Esophagus (tissue), 2 donors: ENCODE measurements around the gene SRP68. TPM values are rescaled to one million over a fixed set of nuclear protein-coding genes. Genes with fewer than 3 reads are reported as not detected.
"Not testable (repeated sequence)": the region's sequence is repeated elsewhere in the genome, so short reads cannot be mapped to it uniquely, and the experiment has no call there.

Experiments
- H3K27ac ChIP-seq, 2 donors: one replicate each; pipeline ENCODE4 v1.5.1; 2013; ENCODE audit warnings: low read depth in 2 of 2, mild to moderate bottlenecking in 2 of 2, inconsistent platforms in 1 of 2, low read length in 1 of 2, moderate library complexity in 1 of 2
- H3K27me3 ChIP-seq, 2 donors: one replicate each; pipeline ENCODE4 v1.6.1; 2013; ENCODE audit warnings: low read length in 2 of 2, control low read depth in 1 of 2, mild to moderate bottlenecking in 1 of 2; ENCODE audit not compliant: insufficient read depth in 2 of 2, control insufficient read depth in 1 of 2
- H3K36me3 ChIP-seq, 2 donors: one replicate each; pipeline ENCODE4 v1.6.1; 2013; ENCODE audit warnings: low read length in 1 of 2; ENCODE audit not compliant: control insufficient read depth in 2 of 2, insufficient read depth in 2 of 2
- H3K4me1 ChIP-seq, 2 donors: one replicate each; pipeline ENCODE4 v1.6.1; 2013; ENCODE audit warnings: low read length in 1 of 2; ENCODE audit not compliant: control insufficient read depth in 2 of 2, insufficient read depth in 2 of 2
- H3K4me3 ChIP-seq, 2 donors: one replicate each; pipeline ENCODE4 v1.5.1; 2013; ENCODE audit warnings: low read length in 2 of 2, mild to moderate bottlenecking in 2 of 2, low read depth in 1 of 2, moderate library complexity in 1 of 2
- H3K9me3 ChIP-seq, 2 donors: one replicate each; pipeline ENCODE4 v1.6.1; 2013; ENCODE audit warnings: mild to moderate bottlenecking in 2 of 2, low read depth in 1 of 2, low read length in 1 of 2, moderate library complexity in 1 of 2; ENCODE audit not compliant: control insufficient read depth in 2 of 2, insufficient read depth in 1 of 2
- WGBS, 2 donors: extraction: QIAGEN DNeasy Blood & Tissue Kit; methylation state at CpG; one replicate each; pipeline ENCODE4 v1.1.7; 2013; 5-methylcytosine and 5-hydroxymethylcytosine counted together
- polyA plus RNA-seq, 2 donors: library from polyadenylated mRNA; stranded (reverse); fragments of 200-250 nt; gene quantifications; one replicate each; pipeline ENCODE4 v1.2.3, GENCODE V29; 2013
- donor health status: healthy with polysubstance abuse.
- donor health status: Bipolar disorder and iron deficiency.

The SRP68 gene
- polyA plus RNA-seq, 2 donors: 34.3 to 57.9 TPM

DNA sequence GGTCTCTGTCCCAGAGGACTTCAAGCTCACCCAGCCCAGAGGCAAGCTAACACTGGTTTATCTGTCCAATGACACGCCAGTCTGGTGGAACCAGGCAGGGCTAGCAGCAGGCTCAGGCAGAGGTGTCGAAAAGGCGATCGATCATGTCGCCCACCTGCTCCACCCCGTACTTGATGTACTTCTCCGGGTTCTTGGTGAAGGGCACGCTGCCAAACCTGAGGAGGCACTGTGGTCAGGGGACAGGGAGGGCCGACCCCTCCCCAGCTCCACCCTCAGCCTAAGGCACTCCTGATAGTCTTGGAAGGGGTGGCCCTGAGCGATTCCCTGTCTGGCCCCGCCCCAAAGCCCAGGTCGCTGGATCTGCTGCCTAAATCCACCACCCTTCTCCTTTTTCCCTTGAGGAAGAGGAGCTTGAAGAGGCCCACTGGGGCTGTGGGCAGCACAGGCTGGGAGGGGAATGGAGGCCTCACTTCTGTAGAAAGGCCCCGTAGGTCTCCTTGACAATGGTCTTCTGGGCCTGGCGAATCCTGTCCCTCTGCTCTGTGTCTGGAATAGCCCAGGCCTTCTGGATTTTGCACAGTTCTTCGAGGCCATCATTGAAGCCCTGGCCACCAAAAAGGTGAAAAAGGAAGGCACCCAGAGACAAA is 11.3 kb upstream of the SRP68 start:
- WGBS, 2 donors: 79 to 81% methylated on average over 15 of the region's 15 CpGs
- Histone ChIP-seq H3K27ac (no peak overlapping the region), H3K4me1 (peaks cover 0 to 7% of the 10 kb centered on the region in 2 donors), H3K36me3 (peaks cover 36 to 56% of the 10 kb centered on the region in 2 donors), H3K4me3 (no peak overlapping the region), H3K27me3 (peaks cover 0 to 6% of the 10 kb centered on the region in 2 donors), H3K9me3 (peaks cover 0 to 3% of the 10 kb centered on the region in 2 donors)

DNA sequence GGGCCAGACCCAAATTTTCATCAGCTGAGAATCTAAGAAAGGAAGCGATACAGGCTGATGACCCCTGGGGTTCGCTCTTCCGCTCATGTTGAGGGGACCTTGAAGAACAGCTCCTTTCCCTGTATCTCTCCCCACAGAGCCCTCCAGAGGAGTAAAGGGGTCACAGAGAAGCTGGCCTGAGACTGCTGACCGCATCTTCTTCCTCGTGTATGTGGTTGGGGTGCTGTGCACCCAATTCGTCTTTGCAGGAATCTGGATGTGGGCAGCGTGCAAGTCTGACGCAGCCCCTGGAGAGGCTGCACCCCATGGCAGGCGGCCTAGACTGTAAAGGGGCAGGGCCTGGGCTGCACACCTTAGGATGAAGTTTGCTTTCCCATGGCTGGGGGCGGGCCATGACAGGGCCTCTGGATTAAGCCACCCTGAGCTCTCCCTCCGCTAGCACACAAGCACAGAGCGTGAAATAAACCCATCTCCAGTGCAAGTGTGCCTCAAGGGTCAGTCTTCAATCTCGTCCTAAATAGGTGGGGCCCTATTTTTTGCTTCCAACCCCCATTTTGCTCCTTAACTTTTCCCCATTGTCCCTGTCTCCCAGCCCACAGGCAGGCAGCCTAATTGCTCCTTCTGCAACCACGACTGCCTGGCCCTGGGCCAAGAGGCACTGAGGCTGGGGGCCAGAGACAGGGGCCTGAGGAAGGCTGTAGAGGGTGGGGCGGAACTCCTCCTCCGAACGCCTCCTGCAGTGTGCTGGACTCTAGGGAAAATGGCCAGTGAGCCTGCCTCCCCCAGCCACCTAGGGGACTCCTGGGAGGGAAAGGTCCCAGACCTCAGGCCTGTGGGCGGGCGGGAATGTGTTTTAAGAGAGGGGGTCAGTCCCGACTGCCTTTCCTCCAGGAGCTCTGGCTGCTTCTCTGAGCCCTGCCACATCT is 10.3 kb upstream of the SRP68 start:
- Histone ChIP-seq H3K9me3 (peaks cover 0 to 3% of the 10 kb centered on the region in 2 donors), H3K36me3 (peaks cover 29 to 46% of the 10 kb centered on the region in 2 donors), H3K4me1 (peaks cover 0 to 7% of the 10 kb centered on the region in 2 donors), H3K27ac (no peak overlapping the region), H3K4me3 (no peak overlapping the region), H3K27me3 (peaks cover 0 to 6% of the 10 kb centered on the region in 2 donors)
- WGBS, 2 donors: 79 to 82% methylated on average over 20 of the region's 20 CpGs

DNA sequence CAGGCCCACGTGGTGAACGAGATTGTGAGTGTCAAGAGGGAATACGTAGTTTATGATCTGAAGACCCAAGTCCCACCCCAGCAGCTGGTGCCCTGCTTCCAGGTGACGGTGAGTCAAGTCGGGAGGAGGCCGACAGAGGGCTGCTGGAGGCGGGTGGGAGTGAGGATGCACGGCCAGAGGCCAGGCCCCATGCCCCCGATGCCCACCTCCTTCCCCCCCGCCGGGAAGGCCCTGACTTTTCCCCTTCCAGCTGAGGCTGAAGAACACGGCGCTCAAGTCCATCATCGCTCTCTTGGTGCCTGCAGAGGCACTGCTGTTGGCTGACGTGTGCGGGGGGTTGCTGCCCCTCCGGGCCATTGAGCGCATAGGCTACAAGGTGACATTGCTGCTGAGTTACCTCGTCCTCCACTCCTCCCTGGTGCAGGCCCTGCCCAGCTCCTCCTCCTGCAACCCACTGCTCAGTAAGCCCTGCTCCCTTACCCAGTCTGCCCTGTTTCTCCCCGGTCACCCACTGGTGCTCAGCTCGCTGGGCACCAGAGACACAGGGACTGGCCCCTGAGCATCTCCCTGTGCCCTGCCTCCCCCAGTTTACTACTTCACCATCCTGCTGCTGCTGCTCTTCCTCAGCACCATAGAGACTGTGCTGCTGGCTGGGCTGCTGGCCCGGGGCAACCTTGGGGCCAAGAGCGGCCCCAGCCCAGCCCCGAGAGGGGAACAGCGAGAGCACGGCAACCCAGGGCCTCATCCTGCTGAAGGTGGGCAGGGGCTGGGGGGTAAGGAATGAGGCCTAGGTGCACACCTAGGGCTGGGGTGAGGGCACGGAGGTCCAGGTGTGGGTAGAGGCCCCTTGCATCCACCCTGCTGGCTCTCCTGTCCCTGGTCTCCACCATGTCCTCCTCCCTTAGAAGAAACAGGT is 9.2 kb upstream of the SRP68 start:
- Histone ChIP-seq H3K27ac (no peak overlapping the region), H3K36me3 (peaks cover 24 to 39% of the 10 kb centered on the region in 2 donors), H3K27me3 (peaks cover 0 to 13% of the 10 kb centered on the region in 2 donors), H3K4me3 (no peak overlapping the region), H3K9me3 (peaks cover 0 to 3% of the 10 kb centered on the region in 2 donors), H3K4me1 (peaks cover 1 to 16% of the 10 kb centered on the region in 2 donors)
- 72 to 73% methylated on average over 27 of the region's 27 CpGs for WGBS, 2 donors

DNA sequence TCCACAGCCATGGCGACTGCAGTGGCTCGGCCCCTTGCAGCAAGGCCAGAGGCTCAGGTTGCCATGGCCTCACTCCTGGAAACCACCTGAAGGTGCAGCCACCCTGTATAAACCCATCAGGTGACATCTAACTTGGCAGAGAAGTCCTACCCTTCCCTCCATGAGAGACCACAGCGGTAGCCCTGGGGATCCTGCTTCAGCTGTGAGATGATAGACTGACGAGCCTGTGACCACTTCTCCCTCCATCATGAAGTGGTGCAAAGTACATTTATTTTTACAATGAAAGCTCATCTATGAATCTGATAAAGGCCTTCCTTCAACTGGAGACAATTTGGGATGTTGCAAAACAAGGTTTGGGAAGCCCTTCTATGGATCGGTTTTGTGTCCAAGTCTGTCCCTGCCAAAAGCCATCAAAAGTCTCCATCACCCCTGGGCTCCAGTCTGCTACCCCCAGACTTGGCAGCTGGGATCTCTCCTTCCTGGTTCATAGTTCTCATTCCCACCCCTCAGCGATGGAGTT is 8.5 kb upstream of the SRP68 start:
- Histone ChIP-seq H3K27ac (no peak overlapping the region), H3K4me3 (no peak overlapping the region), H3K9me3 (peaks cover 0 to 3% of the 10 kb centered on the region in 2 donors), H3K27me3 (peaks cover 0 to 18% of the 10 kb centered on the region in 2 donors), H3K36me3 (peaks cover 17 to 35% of the 10 kb centered on the region in 2 donors), H3K4me1 (peaks cover 8 to 23% of the 10 kb centered on the region in 2 donors)
- 47 to 48% methylated on average over 6 of the region's 6 CpGs for WGBS, 2 donors

DNA sequence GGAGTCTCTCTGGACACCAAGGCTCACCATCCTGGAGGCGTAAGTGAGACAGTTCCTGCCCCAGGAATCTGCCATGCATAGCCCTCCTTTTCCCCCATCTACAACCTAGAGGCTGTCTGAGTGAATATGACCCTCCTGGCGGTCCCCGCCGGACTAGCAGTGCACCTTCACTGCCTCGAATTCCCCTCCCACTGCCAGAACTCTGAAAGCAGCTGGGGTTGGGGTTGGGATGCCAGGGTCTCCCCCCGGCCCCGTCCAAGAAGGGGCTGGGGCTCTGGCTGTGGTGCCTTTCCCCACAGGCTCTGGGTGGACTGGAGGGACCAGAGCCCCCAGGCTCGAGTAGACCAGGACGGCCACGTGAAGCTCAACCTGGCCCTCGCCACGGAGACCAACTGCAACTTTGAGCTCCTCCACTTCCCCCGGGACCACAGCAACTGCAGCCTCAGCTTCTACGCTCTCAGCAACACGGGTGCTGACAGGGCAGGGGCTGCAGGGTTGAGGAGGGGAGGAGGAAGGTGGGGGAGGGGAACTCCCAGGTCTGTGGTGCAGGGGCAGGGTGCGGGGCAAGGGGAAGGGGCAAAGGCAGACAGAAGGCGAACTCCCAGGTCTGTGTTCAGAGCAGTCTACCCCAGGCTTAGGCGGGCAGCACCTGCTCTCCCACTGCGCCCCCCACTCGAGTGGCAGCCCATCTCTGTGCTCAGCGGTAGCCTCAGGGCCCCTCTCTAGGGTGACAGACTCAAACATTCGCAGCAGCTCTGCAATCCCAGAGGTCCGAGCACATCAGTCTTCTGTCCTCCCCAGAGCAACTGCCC is 7.8 kb upstream of the SRP68 start:
- no peak overlapping the region for H3K27ac ChIP-seq
- H3K9me3 ChIP-seq: peaks cover 0 to 3% of the 10 kb centered on the region in 2 donors
- peaks cover 0 to 18% of the 10 kb centered on the region in 2 donors for H3K27me3 ChIP-seq
- no peak overlapping the region for H3K4me3 ChIP-seq
- 6 to 7% methylated on average over 22 to 23 of the region's 23 CpGs for WGBS, 2 donors
- peaks cover 11 to 28% of the 10 kb centered on the region in 2 donors for H3K36me3 ChIP-seq
- peaks cover 8 to 27% of the 10 kb centered on the region in 2 donors for H3K4me1 ChIP-seq

DNA sequence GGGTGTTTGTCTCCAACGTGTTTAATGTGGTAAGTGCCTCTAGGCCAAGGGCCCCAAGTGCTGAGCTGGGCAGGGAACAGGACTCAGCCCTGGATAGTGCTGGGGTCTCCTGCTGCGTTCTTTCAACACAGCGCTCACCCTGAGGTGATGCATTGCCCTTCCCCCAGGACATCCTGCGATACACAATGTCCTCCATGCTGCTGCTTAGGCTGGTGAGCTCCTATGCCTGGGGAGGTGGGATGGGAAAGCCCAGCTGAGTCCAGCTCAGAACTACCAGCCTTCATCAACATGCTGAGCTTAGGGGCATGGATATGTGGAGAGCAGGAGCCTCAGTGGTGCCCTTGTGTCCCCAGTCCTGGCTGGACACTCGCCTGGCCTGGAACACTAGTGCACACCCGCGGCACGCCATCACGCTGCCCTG is 7.2 kb upstream of the SRP68 start:
- Histone ChIP-seq H3K4me1 (peaks cover 8 to 32% of the 10 kb centered on the region in 2 donors), H3K4me3 (no peak overlapping the region), H3K9me3 (peaks cover 0 to 3% of the 10 kb centered on the region in 2 donors), H3K27me3 (peaks cover 0 to 18% of the 10 kb centered on the region in 2 donors), H3K27ac (no peak overlapping the region), H3K36me3 (peaks cover 6 to 24% of the 10 kb centered on the region in 2 donors)
- WGBS, 2 donors: 31 to 39% methylated on average over 9 of the region's 9 CpGs

DNA sequence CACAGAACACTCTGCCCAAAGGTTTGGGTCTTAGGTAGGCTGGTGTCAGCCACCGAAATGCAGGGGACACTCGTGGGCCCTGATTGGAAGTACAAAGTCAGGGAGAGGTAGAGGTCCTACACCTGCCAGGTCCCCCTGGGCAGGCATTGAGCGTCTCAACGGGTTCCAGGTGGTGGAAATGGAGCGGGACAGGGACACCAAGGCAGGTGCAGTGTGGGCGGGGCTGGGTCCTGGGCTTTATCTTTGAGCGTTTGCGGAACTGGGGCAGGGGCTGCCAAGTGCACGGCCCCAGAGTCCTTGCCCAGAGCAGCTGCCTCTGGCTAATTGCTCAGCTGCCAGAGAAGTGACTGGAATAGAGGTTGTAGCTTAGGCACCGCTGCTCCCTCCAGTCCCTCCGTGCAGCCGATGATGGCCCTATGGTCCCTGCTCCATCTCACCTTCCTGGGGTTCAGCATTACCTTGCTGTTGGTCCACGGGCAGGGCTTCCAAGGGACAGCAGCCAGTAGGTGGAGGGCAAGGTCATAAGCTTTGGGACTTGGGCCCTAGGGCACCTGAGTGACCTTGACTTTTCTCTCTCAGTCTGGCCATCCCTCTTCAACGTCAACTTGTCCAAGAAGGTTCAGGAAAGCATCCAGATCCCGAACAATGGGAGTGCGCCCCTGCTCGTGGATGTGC is 6.7 kb upstream of the SRP68 start, which contains the start of gene ZACN:
Gene ZACN (plus strand): TSS at position 323 of the 675 bp plus-strand sequence. CDS start 83 bp downstream, at position 406.
- Histone ChIP-seq H3K4me3 (no peak within 1 kb of the TSS), H3K9me3 (peaks cover 0 to 3% of the 10 kb centered on the region in 2 donors), H3K4me1 (peaks cover 8 to 33% of the 10 kb centered on the region in 2 donors), H3K27ac (no peak within 1 kb of the TSS), H3K27me3 (peaks cover 0 to 21% of the 10 kb centered on the region in 2 donors), H3K36me3 (peaks cover 6 to 18% of the 10 kb centered on the region in 2 donors)
- 47 to 58% methylated on average over 17 of the region's 17 CpGs for WGBS, 2 donors

DNA sequence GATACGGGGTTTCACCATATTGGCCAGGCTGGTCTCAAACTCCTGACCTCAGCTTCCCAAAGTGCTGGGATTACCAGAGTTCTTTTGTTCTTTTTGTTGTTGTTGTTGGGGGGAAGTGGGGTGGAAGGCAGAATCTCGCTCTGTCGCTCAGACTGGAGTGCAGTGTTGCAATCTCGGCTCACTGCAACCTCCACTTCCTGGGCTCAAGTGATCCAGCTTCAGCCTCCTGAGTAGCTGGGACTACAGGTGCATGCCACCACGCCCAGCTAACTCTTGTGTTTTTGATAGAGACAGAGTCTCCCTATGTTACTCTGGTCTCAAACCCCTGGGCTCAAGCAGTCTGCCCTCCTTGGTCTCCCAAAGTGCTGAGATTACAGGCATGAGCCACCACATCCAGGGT is 6.1 kb upstream of the SRP68 start:
- H3K36me3 ChIP-seq: peaks cover 5 to 12% of the 10 kb centered on the region in 2 donors
- H3K9me3 ChIP-seq, H3K27ac ChIP-seq, H3K4me3 ChIP-seq: not testable (repeated sequence)
- 57 to 67% methylated on average over 5 of the region's 5 CpGs for WGBS, 2 donors
- peaks cover 0 to 21% of the 10 kb centered on the region in 2 donors for H3K27me3 ChIP-seq
- peaks cover 8 to 33% of the 10 kb centered on the region in 2 donors for H3K4me1 ChIP-seq
